GM23248 (cell line): Measurements from ENCODE around the gene ZNF331. TPM values are rescaled to one million over a fixed set of nuclear protein-coding genes. Genes with fewer than 3 reads are reported as not detected.

Experiments
- DNase-seq: peaks from one replicate; pipeline ENCODE4 v3.0.0-alpha.2; 2015
- H2AFZ ChIP-seq: fragments of 200-600 bp; sonication (generic); 2 replicates; pipeline ENCODE4 v1.6.1; 2016; ENCODE audit warnings: antibody characterized with exemption
- H3F3A ChIP-seq: fragments of 200-600 bp; sonication (generic); 2 replicates; pipeline ENCODE4 v1.6.1; 2016; ENCODE audit warnings: mild to moderate bottlenecking, antibody characterized with exemption, mixed run types; ENCODE audit not compliant: insufficient read depth
- H3K27ac ChIP-seq: fragments of 200-600 bp; sonication (generic); 2 replicates; pipeline ENCODE4 v1.5.1; 2016; ENCODE audit warnings: mild to moderate bottlenecking
- H3K27me3 ChIP-seq: fragments of 200-600 bp; sonication (generic); replicated peaks from 2 replicates; pipeline ENCODE4 v1.6.1; 2016; ENCODE audit warnings: mild to moderate bottlenecking; ENCODE audit not compliant: insufficient read depth
- H3K36me3 ChIP-seq: fragments of 200-600 bp; sonication (generic); 2 replicates; pipeline ENCODE4 v1.6.1; 2016; ENCODE audit warnings: low read depth, mild to moderate bottlenecking
- H3K4me1 ChIP-seq: fragments of 200-600 bp; sonication (generic); 2 replicates; pipeline ENCODE4 v1.6.1; 2016; ENCODE audit warnings: mild to moderate bottlenecking; ENCODE audit not compliant: insufficient read depth
- H3K4me2 ChIP-seq: fragments of 200-600 bp; sonication (generic); one replicate; pipeline ENCODE4 v1.6.1; 2016; ENCODE audit warnings: mild to moderate bottlenecking; ENCODE audit not compliant: unreplicated experiment
- H3K4me3 ChIP-seq: fragments of 200-600 bp; sonication (generic); 2 replicates; pipeline ENCODE4 v1.5.1; 2016; ENCODE audit warnings: mild to moderate bottlenecking
- H3K79me2 ChIP-seq: fragments of 200-600 bp; sonication (generic); 2 replicates; pipeline ENCODE4 v1.6.1; 2016; ENCODE audit warnings: mild to moderate bottlenecking; ENCODE audit not compliant: insufficient read depth
- H3K9ac ChIP-seq: fragments of 200-600 bp; sonication (generic); 2 replicates; pipeline ENCODE4 v1.6.1; 2016; ENCODE audit warnings: mild to moderate bottlenecking
- H3K9me2 ChIP-seq: fragments of 200-600 bp; sonication (generic); 2 replicates; pipeline ENCODE4 v1.6.1; 2016; ENCODE audit warnings: mixed run types, mild to moderate bottlenecking, moderate library complexity; ENCODE audit not compliant: insufficient read depth
- H3K9me3 ChIP-seq: fragments of 200-600 bp; sonication (generic); one replicate; pipeline ENCODE4 v1.6.1; 2017; ENCODE audit warnings: low read depth
- H4K20me1 ChIP-seq: fragments of 200-600 bp; sonication (generic); 2 replicates; pipeline ENCODE4 v1.6.0; 2016; ENCODE audit not compliant: insufficient read depth
- EZH2 ChIP-seq: fragments of 200-600 bp; sonication (generic); IDR thresholded peaks from 2 replicates; pipeline ENCODE4 v1.6.1; 2018; ENCODE audit warnings: antibody characterized with exemption, mild to moderate bottlenecking; ENCODE audit not compliant: insufficient read depth, poor library complexity, severe bottlenecking
- EZH2phosphoT487 ChIP-seq: fragments of 200-600 bp; sonication (generic); IDR thresholded peaks from 2 replicates; pipeline ENCODE4 v1.6.1; 2018; ENCODE audit warnings: antibody characterized with exemption, moderate library complexity, mild to moderate bottlenecking, low read depth; ENCODE audit not compliant: insufficient read depth
- WGBS, 2 experiments: methylation state at CpG; one replicate each; pipeline ENCODE4 v1.1.6; 2015 to 2017; ENCODE audit warnings: low lambda C conversion rate in 2 of 2, low coverage in 1 of 2; ENCODE audit errors: missing lambda C conversion rate in 2 of 2; 5-methylcytosine and 5-hydroxymethylcytosine counted together
- in situ Hi-C: fragments of 300-500 bp; cut with MboI; formaldehyde crosslinking; loops from 2 replicates; pipeline ENCODE4 v1.15.0; 2020
- polyA plus RNA-seq: library from polyadenylated mRNA; unstranded; fragments of >200 nt; fragmentation: Nextera tagmentation; extraction: Ambion mirVana; gene quantifications from 2 replicates; pipeline ENCODE4 v1.2.1, GENCODE V29; 2016
- total RNA-seq: library from RNA; depleted of rRNA; stranded (reverse); fragments of >200 nt; shearing (Covaris generic); gene quantifications from 2 replicates; pipeline ENCODE4 v1.2.3, GENCODE V29; 2014

Gene ZNF331
- total and polyA plus RNA-seq, 2 experiments from 2014 or later, result 13.9 to 17.0 TPM

- in situ Hi-C loops, result no loop called here
- no peak overlapping the region for H3K4me2 ChIP-seq
- H3K27ac ChIP-seq, result no peak overlapping the region
- H4K20me1 ChIP-seq, result no peaks in the 10 kb centered on the region
- H3K9me3 ChIP-seq, result peaks cover 3% of the 10 kb centered on the region
- no peaks in the 10 kb centered on the region for H3K9me2 ChIP-seq
- H3K4me1 ChIP-seq, result no peaks in the 10 kb centered on the region
- TF ChIP-seq EZH2phosphoT487 (no peak), EZH2 (no peak)
- no peaks in the 10 kb centered on the region for H3K79me2 ChIP-seq
- no peak for DNase-seq
- no peaks in the 10 kb centered on the region for H3K27me3 ChIP-seq
- peaks cover 28% of the 10 kb centered on the region for H3K36me3 ChIP-seq
- WGBS, 2 experiments, result 61 to 81% methylated on average over 5 to 6 of the region's 6 CpGs
- peaks cover 5% of the 10 kb centered on the region; the same call in 1 of the 2 replicates for H3F3A ChIP-seq
- no peak overlapping the region for H2AFZ ChIP-seq
- no peak overlapping the region for H3K9ac ChIP-seq
- H3K4me3 ChIP-seq, result no peak overlapping the region
Observed at GRCh38 chr19:53581871-53582279, 43.9 kb downstream of the ZNF331 start.

- no peak overlapping the region for H3K27ac ChIP-seq
- H3K9me3 ChIP-seq, result peaks cover 3% of the 10 kb centered on the region
- no peaks in the 10 kb centered on the region for H3K9me2 ChIP-seq
- in situ Hi-C loops, result no loop called here
- H3K4me1 ChIP-seq, result no peaks in the 10 kb centered on the region
- H2AFZ ChIP-seq, result no peak overlapping the region
- DNase-seq, result no peak
- no peaks in the 10 kb centered on the region for H4K20me1 ChIP-seq
- H3K27me3 ChIP-seq, result no peaks in the 10 kb centered on the region
- TF ChIP-seq EZH2, result no peak
- peaks cover 5% of the 10 kb centered on the region; the same call in 1 of the 2 replicates for H3F3A ChIP-seq
- no peak overlapping the region for H3K4me2 ChIP-seq
- 56 to 71% methylated on average over 2 to 3 of the region's 3 CpGs for WGBS, 2 experiments
- H3K36me3 ChIP-seq, result peaks cover 15% of the 10 kb centered on the region
- no peak overlapping the region for H3K9ac ChIP-seq
- no peaks in the 10 kb centered on the region for H3K79me2 ChIP-seq
- no peak overlapping the region for H3K4me3 ChIP-seq
Observed at GRCh38 chr19:53583181-53583580, 45.2 kb downstream of the ZNF331 start.

- in situ Hi-C loops, result no loop called here
- DNase-seq, result no peak
- no peaks in the 10 kb centered on the region for H3K4me1 ChIP-seq
Observed at GRCh38 chr19:53586277-53586691, 48.3 kb downstream of the ZNF331 start.

GRCh38 chr19:53594811-53595509 is 57.0 kb downstream of the ZNF331 start:
- Histone ChIP-seq H3K4me3 (no peak overlapping the region), H3F3A (no peaks in the 10 kb centered on the region), H4K20me1 (no peaks in the 10 kb centered on the region), H3K79me2 (no peaks in the 10 kb centered on the region), H3K9ac (no peak overlapping the region), H3K36me3 (no peaks in the 10 kb centered on the region), H3K27me3 (no peaks in the 10 kb centered on the region), H3K27ac (no peak overlapping the region), H3K4me2 (no peak overlapping the region), H3K9me2 (no peaks in the 10 kb centered on the region), H3K9me3 (no peaks in the 10 kb centered on the region), H2AFZ (no peak overlapping the region), H3K4me1 (no peaks in the 10 kb centered on the region)
- WGBS, 2 experiments, result 23 to 32% methylated on average over 12 to 14 of the region's 14 CpGs
- TF ChIP-seq EZH2 (no peak), EZH2phosphoT487 (no peak)
- DNase-seq, result no peak
- in situ Hi-C loops, result no loop called here

More at GRCh38 chr19:53586277-53586691, 48.3 kb downstream of the ZNF331 start:
- H2AFZ ChIP-seq, result no peak overlapping the region
- no peak overlapping the region for H3K4me3 ChIP-seq
- H3F3A ChIP-seq, result no peaks in the 10 kb centered on the region
- H3K9me3 ChIP-seq, result peaks cover 3% of the 10 kb centered on the region
- WGBS, 2 experiments, result 64 to 68% methylated on average over 6 of the region's 6 CpGs
- no peaks in the 10 kb centered on the region for H3K9me2 ChIP-seq
- no peak overlapping the region for H3K4me2 ChIP-seq
- no peak overlapping the region for H3K9ac ChIP-seq
- no peaks in the 10 kb centered on the region for H3K27me3 ChIP-seq
- no peak overlapping the region for H3K27ac ChIP-seq
- TF ChIP-seq EZH2, result no peak
- no peak for TF ChIP-seq EZH2phosphoT487
- no peaks in the 10 kb centered on the region for H4K20me1 ChIP-seq
- H3K36me3 ChIP-seq, result no peaks in the 10 kb centered on the region
- no peaks in the 10 kb centered on the region for H3K79me2 ChIP-seq

GRCh38 chr19:53595510-53595867 is 57.5 kb downstream of the ZNF331 start:
- DNase-seq, result no peak
- Histone ChIP-seq H3F3A (no peaks in the 10 kb centered on the region), H3K9ac (no peak overlapping the region), H3K79me2 (no peaks in the 10 kb centered on the region), H4K20me1 (no peaks in the 10 kb centered on the region), H3K4me1 (no peaks in the 10 kb centered on the region), H3K27ac (no peak overlapping the region), H3K36me3 (no peaks in the 10 kb centered on the region), H2AFZ (no peak overlapping the region), H3K9me3 (no peaks in the 10 kb centered on the region), H3K4me3 (no peak overlapping the region), H3K9me2 (no peaks in the 10 kb centered on the region), H3K4me2 (no peak overlapping the region), H3K27me3 (no peaks in the 10 kb centered on the region)
- no peak for TF ChIP-seq EZH2
- in situ Hi-C loops, result no loop called here
- WGBS, 2 experiments, result 40 to 45% methylated on average over 9 of the region's 9 CpGs
